Upper lobe of right lung (tissue), 1 donor: ENCODE results near the gene PKD1L1. TPM values are rescaled to one million over a fixed set of nuclear protein-coding genes. Genes with fewer than 3 reads are reported as not detected.

ENCODE experiments used
- ATAC-seq: fragments of 200-7000 bp; cut with Tn5 transposase; one replicate; pipeline ENCODE4 v1.9.1; 2020; ENCODE audit warnings: mild to moderate bottlenecking, moderate library complexity
- DNase-seq: peaks from one replicate; pipeline ENCODE4 v3.0.0-alpha.2; 2020
- H3K27ac ChIP-seq: fragments of 200-600 bp; one replicate; pipeline ENCODE4 v1.8.0; 2022
- H3K27me3 ChIP-seq: fragments of 200-600 bp; one replicate; pipeline ENCODE4 v1.8.0; 2022; ENCODE audit warnings: mild to moderate bottlenecking
- H3K36me3 ChIP-seq: fragments of 200-600 bp; one replicate; pipeline ENCODE4 v1.8.0; 2022
- H3K4me1 ChIP-seq: fragments of 200-600 bp; one replicate; pipeline ENCODE4 v1.8.0; 2022
- H3K4me3 ChIP-seq: fragments of 200-600 bp; one replicate; pipeline ENCODE4 v1.8.0; 2022; ENCODE audit warnings: mild to moderate bottlenecking
- H3K9me3 ChIP-seq: fragments of 200-600 bp; one replicate; pipeline ENCODE4 v1.8.0; 2022
- intact Hi-C: fragments of 100-400 bp; cut with DNase I; formaldehyde crosslinking; loops from one replicate; pipeline ENCODE4 v1.11.0; 2022
- total RNA-seq: library from RNA; stranded (reverse); fragmentation: NEBNext Ultra II Directional; extraction: Animal tissue kit (Norgen Biotek cat#: 25700); gene quantifications from one replicate; pipeline ENCODE4 v1.2.1, GENCODE V29; 2021
- TF ChIP-seq, protein P1 (sequence below): fragments of 200-600 bp; IDR thresholded peaks from one replicate; pipeline ENCODE4 v1.8.0; 2022; ENCODE audit warnings: antibody characterized with exemption
- donor health status: DM: no; HTN: yes; CAD: no; lungs with severe emphysema.

The PKD1L1 gene
- total RNA-seq, 1 donor from 2014 or later, result 1.0 TPM

DNA sequence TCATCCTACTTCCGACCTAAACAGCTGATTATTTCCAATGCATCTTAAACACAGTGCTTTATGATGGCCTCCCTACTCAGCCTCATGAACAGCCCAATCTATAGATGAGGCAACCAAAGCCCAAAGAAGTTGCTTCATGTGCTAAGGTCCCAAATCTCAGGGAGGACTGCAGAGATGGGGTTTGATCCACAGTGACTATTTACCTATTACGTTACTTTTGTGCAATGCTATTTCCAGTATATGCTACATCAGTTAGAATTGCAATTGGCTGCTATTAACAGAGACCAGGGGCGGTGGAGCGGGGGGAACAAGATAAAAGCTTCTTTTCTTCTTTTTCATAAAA is 213.3 kb downstream of the PKD1L1 start:
- Histone ChIP-seq H3K9me3 (no peaks in the 10 kb centered on the region), H3K36me3 (no peaks in the 10 kb centered on the region), H3K27ac (no peak overlapping the region), H3K4me1 (no peaks in the 10 kb centered on the region), H3K27me3 (no peaks in the 10 kb centered on the region), H3K4me3 (no peak overlapping the region)
- TF ChIP-seq, protein P1, sequence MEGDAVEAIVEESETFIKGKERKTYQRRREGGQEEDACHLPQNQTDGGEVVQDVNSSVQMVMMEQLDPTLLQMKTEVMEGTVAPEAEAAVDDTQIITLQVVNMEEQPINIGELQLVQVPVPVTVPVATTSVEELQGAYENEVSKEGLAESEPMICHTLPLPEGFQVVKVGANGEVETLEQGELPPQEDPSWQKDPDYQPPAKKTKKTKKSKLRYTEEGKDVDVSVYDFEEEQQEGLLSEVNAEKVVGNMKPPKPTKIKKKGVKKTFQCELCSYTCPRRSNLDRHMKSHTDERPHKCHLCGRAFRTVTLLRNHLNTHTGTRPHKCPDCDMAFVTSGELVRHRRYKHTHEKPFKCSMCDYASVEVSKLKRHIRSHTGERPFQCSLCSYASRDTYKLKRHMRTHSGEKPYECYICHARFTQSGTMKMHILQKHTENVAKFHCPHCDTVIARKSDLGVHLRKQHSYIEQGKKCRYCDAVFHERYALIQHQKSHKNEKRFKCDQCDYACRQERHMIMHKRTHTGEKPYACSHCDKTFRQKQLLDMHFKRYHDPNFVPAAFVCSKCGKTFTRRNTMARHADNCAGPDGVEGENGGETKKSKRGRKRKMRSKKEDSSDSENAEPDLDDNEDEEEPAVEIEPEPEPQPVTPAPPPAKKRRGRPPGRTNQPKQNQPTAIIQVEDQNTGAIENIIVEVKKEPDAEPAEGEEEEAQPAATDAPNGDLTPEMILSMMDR, result no peak
- intact Hi-C loops, result no loop called here
- DNase-seq, result no peak
- ATAC-seq, result no peak

DNA sequence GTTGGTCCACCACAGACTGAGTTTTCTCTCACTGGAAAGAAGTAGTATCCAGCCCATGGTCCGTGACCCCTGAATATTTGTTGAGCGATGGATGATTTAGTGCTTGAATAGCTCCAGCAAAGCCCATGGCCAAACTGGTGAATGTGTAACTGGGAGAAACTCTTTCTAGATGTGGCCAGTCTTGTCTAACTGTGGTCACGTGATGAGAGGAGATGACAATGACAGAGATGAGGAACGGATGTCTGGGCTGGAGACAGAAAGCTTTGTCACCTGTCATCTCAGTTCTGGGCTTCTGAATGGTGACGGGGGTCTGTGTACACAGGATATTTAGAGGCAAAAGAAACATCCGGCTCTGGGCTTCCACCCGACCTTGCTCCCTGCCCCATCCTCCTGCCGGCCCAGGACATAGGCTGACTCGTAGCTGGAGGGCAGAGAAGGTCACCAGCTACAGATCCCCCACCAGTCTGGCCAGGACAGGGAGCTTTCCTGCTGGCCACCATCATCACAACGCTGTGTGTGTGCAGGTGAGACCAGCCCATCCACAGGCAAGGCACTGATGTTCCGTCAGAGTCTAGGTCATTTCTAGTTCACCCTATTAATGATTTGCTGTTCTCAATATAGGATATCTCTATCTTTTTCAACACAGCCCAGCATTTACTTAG is 213.8 kb downstream of the PKD1L1 start:
- intact Hi-C loops, result no loop called here
- Histone ChIP-seq H3K9me3 (no peaks in the 10 kb centered on the region), H3K27ac (no peak overlapping the region), H3K4me3 (no peak overlapping the region), H3K4me1 (no peaks in the 10 kb centered on the region), H3K27me3 (no peaks in the 10 kb centered on the region), H3K36me3 (no peaks in the 10 kb centered on the region)
- no peak for ATAC-seq
- TF ChIP-seq, protein P1, result no peak
- DNase-seq, result no peak

DNA sequence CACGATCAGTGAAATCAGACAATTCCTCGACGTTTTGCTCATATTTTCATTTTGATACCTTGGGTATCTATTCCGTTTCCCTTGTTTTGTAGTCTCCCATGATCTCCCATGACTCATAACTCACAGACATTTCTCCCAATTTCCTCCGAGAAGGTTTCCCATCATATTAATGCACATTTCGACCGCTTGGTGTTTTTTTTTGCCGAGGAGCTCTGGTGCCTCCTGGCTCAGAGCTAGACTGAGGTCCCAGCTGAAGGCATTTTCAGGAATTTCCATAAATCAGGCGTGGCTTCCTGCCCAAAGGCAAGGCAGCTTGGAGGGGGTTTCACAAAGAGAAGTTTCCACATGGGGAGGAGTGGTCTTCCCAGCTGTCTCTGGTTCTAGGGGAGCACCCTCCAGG is 218.1 kb downstream of the PKD1L1 start:
- no peaks in the 10 kb centered on the region for H3K36me3 ChIP-seq
- no peak overlapping the region for H3K27ac ChIP-seq
- no peaks in the 10 kb centered on the region for H3K4me1 ChIP-seq
- no peaks in the 10 kb centered on the region for H3K9me3 ChIP-seq
- no peaks in the 10 kb centered on the region for H3K27me3 ChIP-seq
- DNase-seq (no peak), ATAC-seq (no peak)
- intact Hi-C loops, result no loop called here
- no peak overlapping the region for H3K4me3 ChIP-seq
- TF ChIP-seq, protein P1, result no peak

DNA sequence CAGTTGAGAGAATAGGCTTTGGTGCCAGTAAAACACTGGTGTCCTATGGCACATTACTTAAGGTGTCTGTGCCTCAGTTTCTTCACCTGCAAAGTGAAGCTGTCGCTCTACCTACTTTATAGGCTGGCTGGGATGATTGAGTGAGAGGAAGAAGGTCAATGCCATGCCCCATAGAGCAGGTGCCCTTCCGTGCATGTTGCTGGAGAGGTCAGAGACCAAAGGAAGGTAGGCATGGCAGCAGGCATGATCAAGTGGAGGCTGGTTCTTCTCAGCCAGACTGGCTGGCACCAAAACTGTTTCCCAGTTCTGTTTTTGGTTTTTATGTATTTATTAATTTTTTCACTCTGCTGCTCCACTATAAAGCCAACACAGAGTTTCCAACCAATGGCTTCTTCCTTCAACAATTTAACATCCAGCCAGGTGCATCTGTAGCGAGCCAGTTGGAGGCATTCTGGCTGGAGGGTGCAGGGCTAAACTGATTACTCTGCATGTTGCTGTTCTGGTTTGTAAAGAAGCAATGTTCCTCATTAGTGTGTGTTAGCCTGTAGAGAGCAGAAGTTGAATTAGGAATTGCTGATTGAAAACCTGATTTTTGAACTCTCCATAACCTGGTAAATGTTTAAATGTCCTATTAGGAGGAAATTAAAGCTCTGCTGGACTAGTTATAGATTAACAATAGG is 222.1 kb downstream of the PKD1L1 start:
- intact Hi-C loops, result no loop called here

DNA sequence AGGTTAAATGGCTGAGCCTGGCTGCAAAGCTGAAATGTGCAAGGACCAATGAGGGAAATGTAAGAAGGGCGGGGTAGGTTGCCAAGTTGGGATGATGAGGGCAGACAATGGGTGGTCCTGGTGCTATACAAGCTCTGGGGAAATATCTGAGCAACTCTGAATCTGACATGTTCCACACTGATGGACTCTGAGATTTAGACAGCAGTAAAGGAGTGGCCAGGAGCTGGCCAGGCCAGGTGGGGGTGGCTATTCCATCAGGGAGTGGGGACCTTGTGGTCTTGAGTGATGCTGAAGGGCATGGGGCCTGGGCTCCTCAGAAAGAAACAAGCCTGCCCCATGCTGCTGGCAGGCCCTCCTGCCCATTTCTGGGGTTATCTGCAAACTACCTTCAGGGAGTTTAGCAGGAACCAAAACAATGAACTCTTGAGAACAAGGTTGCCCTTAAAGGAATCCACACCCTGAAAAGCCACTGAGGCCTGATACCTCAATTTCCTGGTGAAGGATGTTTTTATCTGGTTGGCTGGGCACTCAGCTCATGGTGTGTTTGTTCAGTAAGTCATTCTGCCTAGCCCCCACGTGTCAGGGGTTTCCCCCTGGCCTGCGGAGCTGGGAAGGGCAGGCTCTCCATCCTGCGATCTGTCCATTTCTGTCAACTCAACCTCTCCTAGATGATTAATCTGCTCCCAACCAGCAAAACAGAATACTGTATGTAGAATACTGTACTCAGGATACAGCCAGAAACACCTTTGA is 223.1 kb downstream of the PKD1L1 start:
- intact Hi-C loops, result no loop called here
- ATAC-seq (no peak), DNase-seq (no peak)
- H3K27ac ChIP-seq, result no peak overlapping the region
- H3K4me3 ChIP-seq, result no peak overlapping the region
- no peaks in the 10 kb centered on the region for H3K36me3 ChIP-seq
- H3K9me3 ChIP-seq, result no peaks in the 10 kb centered on the region
- no peaks in the 10 kb centered on the region for H3K27me3 ChIP-seq
- TF ChIP-seq, protein P1, result no peak
- H3K4me1 ChIP-seq, result no peaks in the 10 kb centered on the region

More for the DNA sequence above, 222.1 kb downstream of the PKD1L1 start:
- H3K27ac ChIP-seq, result no peak overlapping the region
- H3K4me1 ChIP-seq, result no peaks in the 10 kb centered on the region
- no peaks in the 10 kb centered on the region for H3K27me3 ChIP-seq
- H3K36me3 ChIP-seq, result no peaks in the 10 kb centered on the region
- no peak overlapping the region for H3K4me3 ChIP-seq
- ATAC-seq (no peak), DNase-seq (no peak)
- TF ChIP-seq, protein P1, result no peak
- H3K9me3 ChIP-seq, result no peaks in the 10 kb centered on the region

Other genes with a start within 250 kb of the PKD1L1 start
- 34.5 TPM for gene HUS1, start 31.1 kb upstream of the PKD1L1 start, total RNA-seq
- not detected for gene SUN3, start 80.6 kb upstream of the PKD1L1 start, total RNA-seq
- not detected for gene C7orf57, start 87.1 kb upstream of the PKD1L1 start, total RNA-seq
- gene UPP1, start 140.8 kb upstream of the PKD1L1 start, total RNA-seq, result 68.9 TPM
- 0.35 TPM for gene ABCA13, start 223.0 kb upstream of the PKD1L1 start, total RNA-seq